HG03575 (cell line): ENCODE results near the gene TOX3.

Source experiments
- ATAC-seq: cut with Tn5 transposase; IDR thresholded peaks from one replicate; pipeline ENCODE4 v1.9.1; 2021; ENCODE audit not compliant: unreplicated experiment, insufficient number of reproducible peaks, low FRiP score; ENCODE audit errors: extremely low read depth

Gene TOX3

DNA sequence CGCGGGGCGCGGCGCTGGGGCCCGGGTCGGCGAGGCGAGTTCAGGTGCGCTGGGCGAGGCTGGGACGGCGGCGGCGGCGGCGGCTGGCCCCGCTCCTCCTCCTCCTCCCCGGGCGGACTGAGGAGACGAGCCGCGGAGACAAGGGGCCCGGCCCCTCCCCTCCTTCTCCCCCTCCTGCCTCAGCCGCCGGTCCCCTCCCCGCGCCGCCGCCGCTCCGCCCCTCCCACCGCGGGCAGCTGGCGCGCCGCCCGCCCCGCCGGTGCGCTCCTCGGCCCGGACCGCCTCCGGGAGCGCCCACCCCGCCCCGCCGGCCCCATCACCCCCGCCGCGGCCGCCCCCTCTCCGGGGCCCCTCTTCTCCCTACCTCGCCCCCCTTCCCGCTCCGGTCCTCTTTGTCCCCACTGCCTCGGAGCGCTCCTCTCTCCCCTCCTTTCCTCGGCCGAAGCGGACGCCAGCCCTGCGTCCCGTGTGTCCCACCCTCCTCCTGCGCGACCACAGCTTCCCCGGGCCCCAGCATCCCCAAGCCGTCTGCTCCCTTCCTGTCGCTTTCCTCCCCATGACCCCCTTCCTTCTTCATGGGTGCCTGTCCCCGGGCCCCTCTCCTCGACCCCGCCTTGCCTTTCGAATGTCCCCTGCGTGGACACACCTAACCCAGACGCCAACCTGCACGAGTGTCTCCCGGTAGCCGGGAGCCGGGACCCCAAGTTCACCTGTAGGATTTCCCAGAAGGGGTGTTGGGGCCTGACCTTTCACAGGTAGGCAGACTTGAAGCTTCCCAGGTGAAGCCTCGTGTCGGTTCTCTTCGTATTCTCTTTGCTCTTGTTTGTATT lies at the start of gene TOX3:
TOX3 (minus strand) TSS at position 140 of the 830 bp plus-strand sequence. CDS start 420 bp downstream, outside the sequence.
- no peak for ATAC-seq

DNA sequence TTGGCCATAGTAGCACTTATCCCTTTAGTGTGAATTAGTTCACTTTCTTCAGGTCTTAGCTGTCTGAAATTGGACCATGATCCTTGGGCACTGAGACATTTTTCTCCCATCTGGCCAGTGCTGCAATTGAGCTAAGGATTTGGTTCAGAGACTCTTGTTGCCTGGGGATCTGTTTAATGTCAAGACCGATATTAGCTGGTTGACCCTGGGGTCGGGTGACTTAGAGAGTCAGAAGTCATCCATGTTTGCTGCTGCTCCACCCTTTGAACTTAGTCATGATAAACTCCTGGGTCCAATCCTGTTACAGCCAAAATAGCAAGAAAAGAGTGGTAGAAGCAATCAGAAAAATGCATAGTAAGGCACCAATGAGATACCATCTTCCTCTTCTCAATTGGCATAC lies 45.8 kb upstream of the TOX3 start:
- ATAC-seq: no peak

DNA sequence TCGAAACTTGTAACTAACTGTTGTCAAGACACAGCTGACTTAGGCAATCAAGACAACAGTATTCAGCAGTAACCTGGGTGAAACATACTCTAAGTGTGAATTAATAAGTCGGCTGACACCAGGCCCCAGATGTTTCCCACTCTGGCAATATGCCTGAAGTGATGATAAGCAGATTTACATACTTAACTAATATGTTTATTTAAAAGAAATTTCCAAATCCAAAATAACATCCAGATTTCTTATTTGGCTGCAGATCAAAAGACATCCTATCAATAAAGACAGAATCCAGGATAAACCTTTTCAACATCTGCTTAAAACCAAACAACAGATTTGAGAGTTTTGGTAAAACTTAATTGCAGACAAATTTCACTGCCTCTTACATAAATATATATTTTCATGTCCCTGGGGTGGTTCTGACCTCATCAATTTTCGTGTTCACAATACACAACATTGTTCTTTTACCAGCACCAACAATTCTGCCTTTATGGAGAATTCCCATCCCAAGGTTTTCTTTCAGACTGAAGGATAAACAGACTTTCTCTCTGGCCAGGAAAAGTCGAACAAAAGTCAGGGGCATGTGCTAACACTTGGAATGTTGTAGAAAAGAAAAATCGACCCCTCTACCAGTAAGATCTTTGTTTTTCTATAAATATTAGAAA lies 45.1 kb upstream of the TOX3 start:
- no peak for ATAC-seq

DNA sequence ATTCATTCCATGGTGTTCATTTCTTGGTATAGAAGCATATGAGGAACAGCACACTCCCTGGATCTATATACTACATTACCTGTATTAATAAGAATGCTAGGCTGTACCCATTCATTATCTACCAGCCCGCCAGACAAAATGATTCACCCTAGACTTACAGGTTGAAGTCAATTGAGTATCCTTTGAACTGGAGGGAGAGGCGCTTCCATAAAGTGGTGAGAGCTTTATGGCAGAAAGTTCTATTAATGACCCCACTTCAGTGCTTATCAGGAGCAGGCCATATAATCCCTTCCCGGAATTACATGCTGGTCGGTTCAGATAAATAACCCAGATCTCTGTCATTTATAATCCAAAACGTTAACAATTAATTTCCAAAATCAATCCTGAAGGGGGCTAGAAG lies 44.5 kb upstream of the TOX3 start:
- no peak for ATAC-seq

DNA sequence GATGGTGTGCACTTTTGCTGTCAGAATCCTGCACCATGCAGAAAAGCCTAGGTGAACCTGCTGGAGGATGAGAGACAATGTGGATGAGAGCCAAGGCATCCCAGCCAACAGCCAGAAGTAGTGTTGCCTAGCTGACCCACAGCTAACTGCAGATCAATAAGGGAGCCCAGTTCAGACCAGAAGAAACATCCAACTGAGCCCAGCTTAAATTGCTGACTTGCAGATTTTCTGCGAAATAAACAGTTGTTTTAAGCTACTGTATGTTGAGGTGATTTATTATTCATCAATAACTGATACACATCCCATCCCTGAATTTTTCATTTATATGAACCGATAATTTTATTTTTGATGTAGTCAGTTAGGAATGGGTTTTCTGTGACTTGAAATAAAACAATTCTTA lies 39.2 kb upstream of the TOX3 start:
- ATAC-seq: no peak

DNA sequence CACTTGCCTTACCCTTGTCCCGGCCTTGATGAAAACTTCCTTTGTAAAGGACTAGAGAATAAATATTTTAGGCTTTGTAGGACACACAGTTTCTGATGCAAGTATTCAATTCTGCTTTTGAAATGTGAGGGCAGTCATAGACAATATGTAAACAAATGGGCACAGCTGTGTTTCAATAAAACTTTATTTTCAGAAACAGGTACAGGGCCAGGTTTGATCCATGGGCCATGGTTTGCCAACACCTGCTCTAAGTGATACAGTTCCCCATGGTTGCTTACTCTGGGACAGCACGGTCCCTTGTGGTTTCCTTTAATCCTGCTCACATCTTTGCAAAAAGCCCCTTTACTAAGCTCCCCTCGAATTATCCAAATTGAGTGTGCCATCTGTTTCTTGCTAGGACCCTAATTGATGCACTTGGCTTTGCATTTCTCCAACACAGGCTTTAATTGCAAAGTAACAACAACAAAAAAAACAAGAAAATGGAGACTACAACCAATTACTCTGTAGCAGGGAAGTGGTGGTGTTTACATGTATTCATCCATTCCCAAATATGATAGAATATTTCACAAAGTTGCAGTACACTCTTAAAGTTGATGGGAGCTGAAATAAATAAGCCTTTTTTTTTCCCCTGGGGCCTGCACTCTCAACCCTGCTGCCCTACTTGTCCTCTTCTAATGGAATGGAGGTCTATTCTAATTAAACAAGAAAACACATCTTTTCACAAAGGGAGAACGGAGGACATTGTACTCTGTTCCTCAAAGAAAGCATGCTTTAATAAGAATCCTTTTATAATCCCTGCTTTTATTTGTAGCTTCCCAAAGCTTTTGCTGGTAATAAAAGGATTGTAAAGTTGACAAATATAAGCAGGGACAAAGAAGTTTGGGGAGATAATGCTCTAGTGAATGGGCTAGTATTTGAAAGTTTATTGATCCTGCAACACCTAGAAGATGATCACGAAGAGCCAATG lies 37.7 kb upstream of the TOX3 start:
- ATAC-seq: no peak

DNA sequence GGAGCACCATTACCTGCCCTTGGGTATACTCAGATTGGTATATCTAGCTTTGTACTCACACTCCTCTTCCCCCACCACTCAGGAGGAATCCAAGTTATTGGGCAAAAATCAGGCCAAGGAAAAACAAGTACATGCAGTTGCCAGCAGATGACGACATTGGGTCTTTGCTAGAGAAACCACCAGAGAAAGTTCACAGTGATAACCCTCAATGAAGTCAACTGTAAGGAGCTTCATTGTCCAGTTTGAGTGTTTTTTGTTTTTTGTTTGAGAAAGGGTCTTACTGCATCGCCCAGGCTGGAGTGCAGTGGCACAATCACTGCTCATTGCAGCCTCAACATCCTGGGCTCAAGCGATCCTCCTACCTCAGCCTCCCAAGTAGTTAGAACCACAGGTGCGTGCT lies 34.6 kb upstream of the TOX3 start:
- no peak for ATAC-seq

DNA sequence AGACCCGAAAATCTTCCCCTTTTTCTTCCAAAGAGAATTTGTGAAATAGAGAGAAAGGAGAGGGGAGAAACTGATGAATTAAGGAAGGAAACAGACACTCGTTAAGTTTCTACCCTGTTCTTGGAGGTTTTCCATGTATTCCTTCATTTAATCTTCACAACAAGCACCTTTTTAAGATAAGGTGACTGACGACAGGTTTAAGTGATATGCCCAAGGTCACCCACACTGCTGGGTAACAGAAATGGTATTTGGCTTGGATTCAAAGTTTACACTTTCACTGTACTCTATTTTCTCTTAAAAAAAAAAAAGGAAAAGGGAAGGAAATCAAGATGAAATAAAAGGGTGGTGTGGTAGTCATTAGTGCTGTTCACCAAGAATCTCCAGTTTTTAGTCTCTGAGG lies 33.5 kb upstream of the TOX3 start:
- ATAC-seq: no peak

DNA sequence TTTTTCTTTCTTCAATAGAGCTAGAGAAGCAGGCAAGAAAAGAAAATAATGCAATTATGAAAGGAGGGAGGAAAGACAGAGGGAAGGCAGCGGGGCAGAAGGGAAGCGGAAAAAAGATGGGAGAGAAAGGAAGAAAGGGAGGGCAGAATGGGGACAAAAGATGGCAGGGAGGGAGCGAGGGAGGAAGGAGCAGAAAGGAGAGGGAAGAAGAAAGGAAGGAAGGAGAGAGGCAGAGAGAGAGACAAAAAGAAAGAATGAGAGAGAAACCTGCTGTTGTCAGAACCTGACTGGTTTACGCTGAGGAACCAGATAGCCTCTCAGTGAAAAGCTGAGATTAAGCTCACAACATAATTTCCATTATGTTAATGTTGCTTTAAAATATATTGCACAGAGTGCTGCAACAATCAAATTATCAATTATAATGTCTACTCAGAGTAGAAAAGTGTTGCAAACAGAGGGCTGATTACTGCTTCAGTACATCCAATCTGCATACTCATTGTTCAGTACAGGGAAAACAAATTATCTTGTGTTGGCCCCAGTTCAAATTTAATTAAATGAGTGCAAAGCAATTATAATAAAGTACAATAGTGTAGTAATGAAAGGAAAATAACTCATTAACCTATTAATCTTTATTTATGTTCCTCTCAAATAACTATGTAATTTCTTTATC lies 32.0 kb upstream of the TOX3 start:
- ATAC-seq: no peak

DNA sequence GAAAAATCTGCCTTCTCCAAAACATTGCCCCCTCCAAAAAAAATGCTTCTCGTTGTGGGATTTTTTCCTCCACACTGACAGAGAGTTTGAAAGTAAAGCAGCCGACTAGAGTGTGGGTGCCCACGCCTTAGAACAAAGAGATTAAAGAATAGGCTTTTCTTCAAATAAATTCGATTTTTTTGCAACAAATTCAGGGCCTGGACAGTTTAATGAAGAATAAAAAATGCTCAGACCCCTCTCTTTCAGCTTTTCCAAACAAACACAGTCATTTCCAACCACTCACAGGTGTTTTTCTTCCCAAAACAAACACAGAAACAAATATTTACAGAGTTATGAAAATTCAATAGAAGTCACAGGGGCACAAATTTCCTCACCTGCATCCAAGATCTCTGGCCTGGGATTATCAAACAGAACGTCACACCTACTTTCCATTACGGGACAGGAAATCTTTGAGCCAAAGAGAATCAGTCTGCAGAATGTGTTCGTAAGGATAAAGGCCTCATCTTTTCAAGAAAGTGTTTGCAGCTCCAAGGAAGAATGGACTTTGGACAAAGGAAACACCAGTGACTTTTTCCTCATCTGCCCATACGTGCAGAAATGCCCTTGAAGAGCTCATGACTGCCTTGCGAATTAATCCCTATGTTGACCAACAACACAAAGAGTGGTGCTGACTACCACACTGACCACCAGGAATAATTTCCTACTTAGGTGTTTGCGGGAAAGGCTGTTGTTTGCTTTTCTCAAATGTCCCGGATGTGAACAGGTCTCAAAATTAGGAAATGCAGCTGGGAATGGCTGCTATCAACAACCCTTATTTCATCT lies 31.3 kb upstream of the TOX3 start:
- no peak for ATAC-seq

DNA sequence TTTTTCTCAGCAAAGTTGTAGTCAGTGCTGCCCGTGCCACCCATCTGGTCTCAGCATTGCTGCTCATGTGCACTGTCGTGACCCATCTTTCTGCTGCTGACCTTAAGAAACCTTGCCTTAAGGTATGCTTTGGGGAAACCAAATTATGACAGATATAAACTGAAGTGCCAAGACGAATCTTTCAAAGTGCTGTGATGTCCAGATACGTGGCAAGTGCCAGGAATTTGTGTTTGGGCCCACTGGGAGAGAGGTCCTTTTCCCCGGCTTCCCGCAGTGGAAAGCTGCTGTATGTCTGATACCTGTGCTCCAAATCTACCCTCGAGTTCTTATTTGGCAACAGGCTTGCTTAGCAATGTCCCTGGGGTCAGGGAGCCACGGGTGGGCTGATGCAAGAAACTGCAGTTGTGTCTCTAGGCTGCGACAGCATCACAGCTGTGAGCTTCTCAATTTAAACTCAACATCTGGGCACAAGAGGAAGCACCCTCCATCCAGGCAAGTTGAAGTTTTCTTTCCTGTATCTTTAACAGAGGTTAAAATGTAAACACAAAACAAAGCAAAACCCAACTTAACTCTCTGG lies 30.3 kb upstream of the TOX3 start:
- ATAC-seq: no peak

DNA sequence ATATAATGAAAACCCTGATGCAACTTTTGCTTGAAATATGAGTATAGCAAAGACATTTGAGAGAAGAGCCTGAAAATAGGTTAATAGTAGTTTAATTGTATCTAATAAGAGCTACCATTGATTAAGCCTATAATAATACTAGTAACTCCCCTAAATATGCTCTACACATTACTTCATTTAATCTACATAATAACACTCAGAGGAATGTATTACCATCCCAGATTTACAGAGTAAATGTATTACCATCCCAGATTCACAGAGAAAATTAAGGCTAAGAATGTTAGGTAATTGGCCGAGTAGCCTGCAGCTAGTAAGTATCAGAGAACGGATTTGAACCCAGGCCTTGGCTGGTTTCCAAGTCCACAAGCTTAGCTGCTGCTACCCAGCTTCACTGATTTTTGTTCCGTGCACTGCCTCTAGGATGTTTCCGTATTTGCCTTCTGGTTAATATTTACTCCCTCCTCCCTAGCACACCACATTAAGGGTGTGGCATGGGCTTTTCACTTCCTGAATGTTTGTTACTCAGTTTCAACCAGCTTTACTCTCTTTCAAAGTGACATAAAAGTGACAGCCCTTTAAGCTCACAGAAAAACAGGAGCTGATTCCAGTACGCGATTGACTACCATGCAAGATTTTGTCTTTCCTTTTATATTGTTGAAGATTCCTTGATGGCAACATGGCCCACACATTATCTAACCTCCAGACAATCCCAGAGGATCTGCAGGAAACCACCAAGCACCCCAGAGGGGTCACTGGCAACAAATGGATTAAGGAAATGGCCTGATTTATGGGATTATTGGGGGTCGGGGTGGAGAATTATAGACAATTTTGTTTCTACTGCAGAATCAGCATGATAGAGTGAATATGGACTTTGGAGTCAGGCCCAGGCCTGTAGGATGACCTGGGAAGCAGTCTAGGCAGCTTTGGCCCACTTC lies 26.7 kb upstream of the TOX3 start:
- no peak for ATAC-seq

DNA sequence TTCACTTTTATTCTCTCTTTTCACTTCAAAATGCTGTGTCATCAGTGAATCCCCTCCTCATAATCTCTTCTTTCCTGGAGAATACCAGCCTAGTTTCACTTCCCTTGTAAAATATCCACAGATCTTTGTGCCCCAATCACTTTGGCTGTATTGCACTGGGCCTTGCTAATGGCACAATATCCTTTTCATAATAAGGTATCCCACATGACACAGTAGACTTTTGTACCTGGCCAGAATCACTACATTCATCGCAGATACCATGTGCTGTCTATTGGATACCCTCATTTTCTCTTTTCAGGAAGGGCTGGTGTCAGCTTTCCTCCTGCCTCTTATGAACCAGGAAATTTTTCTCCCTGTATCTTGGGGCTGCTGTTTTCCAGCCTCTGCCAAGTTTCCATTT lies 25.7 kb upstream of the TOX3 start:
- ATAC-seq: no peak

DNA sequence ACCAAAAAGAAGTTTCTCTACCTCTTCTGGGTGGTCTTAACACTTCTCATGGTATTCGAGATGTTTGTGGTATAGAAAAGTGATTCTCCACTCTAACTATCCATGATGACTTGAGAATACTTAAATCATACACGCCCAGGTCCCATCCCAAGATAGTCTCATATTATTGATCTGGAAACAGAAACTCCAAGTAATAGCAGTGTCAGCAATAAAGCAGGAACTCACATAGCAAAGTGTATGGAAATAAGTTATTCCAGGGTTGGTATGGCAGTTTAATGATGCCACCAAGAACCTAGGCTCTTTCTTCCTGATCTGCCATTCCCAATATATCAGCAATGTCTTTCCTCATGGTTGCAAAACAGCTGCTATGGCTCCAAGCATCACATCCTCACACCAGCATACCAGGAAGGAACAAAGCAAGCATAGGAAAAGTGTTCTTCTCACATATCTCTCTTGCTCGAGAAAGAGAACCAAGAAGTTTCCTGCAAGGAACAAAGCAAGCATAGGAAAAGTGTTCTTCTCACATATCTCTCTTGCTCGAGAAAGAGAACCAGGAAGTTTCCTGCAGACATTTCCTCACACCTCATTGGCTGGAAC lies 23.6 kb upstream of the TOX3 start:
- ATAC-seq: no peak

DNA sequence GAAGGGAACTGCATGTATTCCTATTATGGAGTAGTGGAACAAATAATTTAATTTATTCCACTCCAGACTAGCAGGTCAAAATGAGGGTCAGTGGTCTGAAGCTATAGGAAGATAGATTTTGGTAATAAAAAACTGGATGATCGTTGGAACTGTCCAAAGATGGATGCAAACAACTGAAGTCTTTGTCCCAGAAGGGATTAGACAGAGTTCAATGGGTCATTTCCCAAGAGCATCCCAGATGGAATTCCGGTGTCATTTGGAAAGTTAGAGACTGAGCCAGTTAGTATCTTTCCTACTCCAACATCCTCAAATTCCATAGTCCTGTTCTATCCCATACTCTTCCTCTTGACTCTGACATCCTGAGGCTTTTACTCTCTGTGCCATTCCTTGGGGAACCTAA lies 22.8 kb upstream of the TOX3 start:
- ATAC-seq: no peak

DNA sequence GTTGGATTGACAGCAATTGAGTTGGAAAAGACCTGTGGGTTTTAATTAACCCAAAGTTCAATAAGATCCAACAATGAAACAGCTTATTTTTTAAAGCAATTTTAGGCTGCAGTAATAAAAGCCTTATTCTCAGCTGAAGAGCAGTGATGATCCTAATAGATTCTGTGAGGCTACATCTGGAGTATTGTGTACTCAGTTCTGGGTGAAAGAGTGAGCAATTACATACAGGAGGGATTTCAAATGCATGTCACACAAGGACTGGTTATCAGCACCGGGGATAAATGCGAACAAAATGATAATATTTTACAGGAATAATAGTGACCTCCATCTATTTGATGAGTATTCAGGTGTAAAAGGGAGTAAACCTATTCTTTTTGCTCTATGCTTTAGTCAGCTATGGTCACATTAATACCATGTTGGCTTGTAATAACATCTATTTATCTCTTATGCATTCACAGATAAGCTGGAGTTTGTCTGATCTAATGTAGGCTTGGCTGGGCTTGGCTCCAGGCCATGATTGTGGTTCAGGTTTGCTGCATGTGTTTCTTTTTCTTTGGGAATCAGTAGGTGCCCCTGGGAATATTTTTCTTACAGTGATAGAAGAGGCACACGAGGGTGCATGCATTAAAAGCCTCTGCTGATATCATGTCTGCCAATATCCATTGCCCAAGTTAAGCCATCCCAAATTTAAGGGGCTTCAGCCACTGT lies 22.2 kb upstream of the TOX3 start:
- no peak for ATAC-seq
